Tibial nerve (tissue), 3 donors: ENCODE data around the gene SLC27A3.

Experiments
- POLR2A ChIP-seq, 2 donors: fragments of 450-650 bp; IDR thresholded peaks; one replicate each; pipeline ENCODE4 v1.6.1; 2017; ENCODE audit warnings: antibody characterized with exemption in 2 of 2, mild to moderate bottlenecking in 2 of 2, moderate library complexity in 2 of 2
- TF ChIP-seq, protein P1 (sequence below), 5 experiments: fragments of 200-600 bp in 3 of 5; fragments of 450-650 bp in 2 of 5; sonication (generic) in 3 of 5; IDR thresholded peaks; one replicate each; pipeline ENCODE4 v1.5.1; 2016 to 2019; ENCODE audit warnings: antibody characterized with exemption in 5 of 5, mild to moderate bottlenecking in 3 of 5, moderate library complexity in 2 of 5

DNA sequence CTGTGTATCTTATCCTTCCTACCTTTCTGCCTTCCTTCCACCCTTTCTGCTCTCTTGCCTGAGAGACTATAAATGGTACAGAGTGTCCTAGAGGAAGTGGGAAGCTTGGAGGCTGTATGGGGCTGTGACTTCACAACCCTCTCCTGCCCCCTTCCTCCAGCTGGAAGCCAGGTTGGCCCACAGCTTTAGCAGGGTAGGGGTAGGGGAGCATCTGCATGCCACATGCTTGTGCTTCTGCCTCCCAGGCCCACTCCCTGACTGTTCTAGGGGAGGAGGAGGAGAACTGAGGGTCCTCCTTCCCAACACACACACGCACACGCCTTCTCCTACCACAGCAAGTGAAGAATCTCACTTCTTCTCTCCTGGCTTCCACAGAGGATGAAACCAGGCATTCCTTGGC, 3.9 kb upstream of the SLC27A3 start:
- TF ChIP-seq, protein P1, sequence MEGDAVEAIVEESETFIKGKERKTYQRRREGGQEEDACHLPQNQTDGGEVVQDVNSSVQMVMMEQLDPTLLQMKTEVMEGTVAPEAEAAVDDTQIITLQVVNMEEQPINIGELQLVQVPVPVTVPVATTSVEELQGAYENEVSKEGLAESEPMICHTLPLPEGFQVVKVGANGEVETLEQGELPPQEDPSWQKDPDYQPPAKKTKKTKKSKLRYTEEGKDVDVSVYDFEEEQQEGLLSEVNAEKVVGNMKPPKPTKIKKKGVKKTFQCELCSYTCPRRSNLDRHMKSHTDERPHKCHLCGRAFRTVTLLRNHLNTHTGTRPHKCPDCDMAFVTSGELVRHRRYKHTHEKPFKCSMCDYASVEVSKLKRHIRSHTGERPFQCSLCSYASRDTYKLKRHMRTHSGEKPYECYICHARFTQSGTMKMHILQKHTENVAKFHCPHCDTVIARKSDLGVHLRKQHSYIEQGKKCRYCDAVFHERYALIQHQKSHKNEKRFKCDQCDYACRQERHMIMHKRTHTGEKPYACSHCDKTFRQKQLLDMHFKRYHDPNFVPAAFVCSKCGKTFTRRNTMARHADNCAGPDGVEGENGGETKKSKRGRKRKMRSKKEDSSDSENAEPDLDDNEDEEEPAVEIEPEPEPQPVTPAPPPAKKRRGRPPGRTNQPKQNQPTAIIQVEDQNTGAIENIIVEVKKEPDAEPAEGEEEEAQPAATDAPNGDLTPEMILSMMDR (IDR thresholded peaks at IDR 0.05): no peak
- TF ChIP-seq POLR2A (IDR thresholded peaks at IDR 0.05): no peak
